Measurements from ENCODE around the gene PRKN. TPM values are rescaled to one million over a fixed set of nuclear protein-coding genes. Genes with fewer than 3 reads are reported as not detected.

The PRKN gene
- total and polyA plus RNA-seq, 9 donors, result 3.0 to 15.0 (median 9.2) TPM

- intact Hi-C loops (cut with DNase I), result no loop called here
- no peak overlapping the region for H3K4me3 ChIP-seq
- TF ChIP-seq, protein P1, sequence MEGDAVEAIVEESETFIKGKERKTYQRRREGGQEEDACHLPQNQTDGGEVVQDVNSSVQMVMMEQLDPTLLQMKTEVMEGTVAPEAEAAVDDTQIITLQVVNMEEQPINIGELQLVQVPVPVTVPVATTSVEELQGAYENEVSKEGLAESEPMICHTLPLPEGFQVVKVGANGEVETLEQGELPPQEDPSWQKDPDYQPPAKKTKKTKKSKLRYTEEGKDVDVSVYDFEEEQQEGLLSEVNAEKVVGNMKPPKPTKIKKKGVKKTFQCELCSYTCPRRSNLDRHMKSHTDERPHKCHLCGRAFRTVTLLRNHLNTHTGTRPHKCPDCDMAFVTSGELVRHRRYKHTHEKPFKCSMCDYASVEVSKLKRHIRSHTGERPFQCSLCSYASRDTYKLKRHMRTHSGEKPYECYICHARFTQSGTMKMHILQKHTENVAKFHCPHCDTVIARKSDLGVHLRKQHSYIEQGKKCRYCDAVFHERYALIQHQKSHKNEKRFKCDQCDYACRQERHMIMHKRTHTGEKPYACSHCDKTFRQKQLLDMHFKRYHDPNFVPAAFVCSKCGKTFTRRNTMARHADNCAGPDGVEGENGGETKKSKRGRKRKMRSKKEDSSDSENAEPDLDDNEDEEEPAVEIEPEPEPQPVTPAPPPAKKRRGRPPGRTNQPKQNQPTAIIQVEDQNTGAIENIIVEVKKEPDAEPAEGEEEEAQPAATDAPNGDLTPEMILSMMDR (IDR thresholded peaks at IDR 0.05), result no peak
- TF ChIP-seq EP300 (IDR thresholded peaks at IDR 0.05) (no peak), POLR2A (IDR thresholded peaks at IDR 0.05) (no peak)
These were observed 233.6 kb downstream of the PRKN start for GRCh38 chr6:162493917-162494316.

DNA sequence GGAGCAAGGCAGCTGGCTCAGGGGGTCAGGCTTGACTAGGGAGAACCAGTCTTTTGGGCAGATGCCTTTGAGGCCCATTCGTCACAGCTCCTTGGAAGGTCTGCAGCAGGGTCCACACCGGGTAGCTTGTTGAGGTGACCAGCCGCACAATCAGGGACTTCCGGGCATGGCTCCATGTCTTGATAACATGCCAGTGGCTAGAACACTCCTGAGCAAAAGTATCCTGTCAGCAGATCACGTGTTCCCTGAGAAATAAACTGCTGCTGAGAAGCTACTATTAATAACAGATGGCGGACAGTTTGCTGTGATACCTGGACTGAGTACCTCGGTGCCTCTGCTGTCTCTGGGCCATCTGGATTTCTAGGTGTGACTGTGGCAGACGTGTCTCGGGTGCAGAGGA is 235.9 kb downstream of the PRKN start:
- H3K27me3 ChIP-seq, result no peaks in the 10 kb centered on the region
- no peak overlapping the region for H3K27ac ChIP-seq
- WGBS, 3 donors, result 89 to 95% (median 92%) methylated on average over 8 to 9 of the region's 9 CpGs
- no peaks in the 10 kb centered on the region for H3K9me3 ChIP-seq
- H3K4me1 ChIP-seq (ENCODE audit: insufficient read depth), result no peaks in the 10 kb centered on the region
- TF ChIP-seq, protein P1 (IDR thresholded peaks at IDR 0.05), result no peak
- no peak for TF ChIP-seq POLR2A (IDR thresholded peaks at IDR 0.05)
- TF ChIP-seq EP300 (IDR thresholded peaks at IDR 0.05), result no peak
- DNase-seq, result no peak
- intact Hi-C loops (cut with DNase I), result no loop called here
- H3K4me3 ChIP-seq, result no peak overlapping the region
- H3K36me3 ChIP-seq, result no peaks in the 10 kb centered on the region

More at GRCh38 chr6:162493917-162494316, 233.6 kb downstream of the PRKN start:
- H3K27ac ChIP-seq, result no peak overlapping the region
- no peaks in the 10 kb centered on the region for H3K9me3 ChIP-seq
- H3K4me1 ChIP-seq (ENCODE audit: insufficient read depth), result no peaks in the 10 kb centered on the region
- H3K27me3 ChIP-seq, result no peaks in the 10 kb centered on the region
- no peaks in the 10 kb centered on the region for H3K36me3 ChIP-seq
- 87 to 94% (median 93%) methylated on average over 3 of the region's 3 CpGs for WGBS, 3 donors
- DNase-seq, result no peak

DNA sequence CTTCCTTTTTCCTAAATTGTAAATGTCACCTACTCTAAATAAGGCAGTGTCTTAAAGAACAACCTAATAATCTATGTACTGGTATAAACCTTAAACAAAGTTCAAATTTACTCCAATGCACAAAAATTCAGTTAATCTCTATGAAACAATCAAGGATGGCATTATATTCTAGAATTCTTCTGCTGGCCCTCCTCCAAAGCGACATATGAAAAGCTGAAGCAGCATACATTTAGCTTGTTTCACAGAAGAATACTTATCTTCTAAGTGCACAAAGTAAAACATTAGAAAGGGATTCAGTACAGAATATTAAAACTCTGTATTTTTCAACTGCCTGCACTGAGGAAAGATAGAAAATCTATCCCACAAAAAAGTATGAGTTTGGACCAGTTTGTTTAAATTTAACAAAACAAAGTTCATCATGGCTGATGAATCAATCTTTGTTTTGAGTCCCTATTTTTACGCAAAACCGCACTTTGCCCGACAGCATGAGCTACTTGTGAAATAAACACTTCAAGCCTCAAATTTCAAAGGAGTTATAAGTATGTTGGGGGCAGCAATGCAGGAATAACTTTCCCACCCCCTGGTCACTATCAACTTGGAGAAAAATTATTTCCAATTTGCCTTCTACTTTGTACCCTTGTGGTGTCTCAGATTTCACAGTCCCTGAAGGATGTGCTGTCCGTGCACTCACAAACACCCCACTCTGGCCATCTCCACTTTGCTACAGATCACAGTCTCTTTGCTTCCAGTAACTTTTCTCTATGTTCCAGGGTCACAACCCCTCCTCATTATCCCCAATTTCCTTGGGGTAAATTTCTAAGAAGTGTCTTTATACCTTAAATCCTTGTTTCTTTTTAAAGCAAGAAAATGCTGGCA is 238.2 kb downstream of the PRKN start:
- intact Hi-C loops (cut with DNase I), result no loop called here
- no peaks in the 10 kb centered on the region for H3K27me3 ChIP-seq
- no peak overlapping the region for H3K27ac ChIP-seq
- H3K9me3 ChIP-seq, result no peaks in the 10 kb centered on the region
- H3K4me3 ChIP-seq, result no peak overlapping the region
- DNase-seq, result no peak
- H3K36me3 ChIP-seq, result no peaks in the 10 kb centered on the region
- H3K4me1 ChIP-seq (ENCODE audit: insufficient read depth), result peaks cover 1% of the 10 kb centered on the region
- 89 to 93% (median 92%) methylated on average over 5 of the region's 5 CpGs for WGBS, 3 donors
- TF ChIP-seq, protein P1 (IDR thresholded peaks at IDR 0.05), result no peak
- TF ChIP-seq EP300 (IDR thresholded peaks at IDR 0.05) (no peak), POLR2A (IDR thresholded peaks at IDR 0.05) (no peak)

- WGBS, 3 donors, result 92 to 97% (median 97%) methylated on average over 6 of the region's 6 CpGs
- no peaks in the 10 kb centered on the region for H3K27me3 ChIP-seq
- DNase-seq, result no peak
- intact Hi-C loops (cut with DNase I), result no loop called here
- H3K4me1 ChIP-seq (ENCODE audit: insufficient read depth), result peaks cover 1% of the 10 kb centered on the region
- no peak overlapping the region for H3K4me3 ChIP-seq
- H3K36me3 ChIP-seq, result no peaks in the 10 kb centered on the region
- no peak overlapping the region for H3K27ac ChIP-seq
- no peak for TF ChIP-seq EP300 (IDR thresholded peaks at IDR 0.05)
- no peaks in the 10 kb centered on the region for H3K9me3 ChIP-seq
These were observed 239.1 kb downstream of the PRKN start for GRCh38 chr6:162488444-162488843.

- no peak overlapping the region for H3K27ac ChIP-seq
- H3K27me3 ChIP-seq, result no peaks in the 10 kb centered on the region
- intact Hi-C loops (cut with DNase I), result no loop called here
- DNase-seq, result no peak
- TF ChIP-seq, protein P1 (IDR thresholded peaks at IDR 0.05), result no peak
- TF ChIP-seq EP300 (IDR thresholded peaks at IDR 0.05) (no peak), POLR2A (IDR thresholded peaks at IDR 0.05) (no peak)
- 13 to 36% (median 23%) methylated on average over 2 of the region's 2 CpGs for WGBS, 3 donors
- H3K4me1 ChIP-seq (ENCODE audit: insufficient read depth), result peaks cover 1% of the 10 kb centered on the region
- H3K4me3 ChIP-seq, result no peak overlapping the region
- H3K9me3 ChIP-seq, result no peaks in the 10 kb centered on the region
- H3K36me3 ChIP-seq, result no peaks in the 10 kb centered on the region
These were observed 242.1 kb downstream of the PRKN start for GRCh38 chr6:162485464-162485863.
